IPS-18a (cell line): Measurements from ENCODE around the gene ZNF516.

ENCODE experiments used
- H3K27ac ChIP-seq: one replicate; pipeline ENCODE4 v1.5.1; 2013; ENCODE audit warnings: low read length
- H3K27me3 ChIP-seq: one replicate; pipeline ENCODE4 v1.6.1; 2013; ENCODE audit warnings: mild to moderate bottlenecking, low read length; ENCODE audit not compliant: control insufficient read depth, insufficient read depth
- H3K36me3 ChIP-seq: one replicate; pipeline ENCODE4 v1.6.1; 2013; ENCODE audit warnings: low read depth, low read length; ENCODE audit not compliant: control insufficient read depth
- H3K4me1 ChIP-seq: one replicate; pipeline ENCODE4 v1.6.1; 2013; ENCODE audit warnings: low read depth, low read length; ENCODE audit not compliant: control insufficient read depth
- H3K4me3 ChIP-seq: one replicate; pipeline ENCODE4 v1.5.1; 2013; ENCODE audit warnings: low read length
- H3K9ac ChIP-seq: one replicate; pipeline ENCODE4 v1.6.1; 2013; ENCODE audit warnings: mild to moderate bottlenecking, low read length, moderate library complexity
- H3K9me3 ChIP-seq: one replicate; pipeline ENCODE4 v1.6.1; 2013; ENCODE audit warnings: low read depth, low read length; ENCODE audit not compliant: control insufficient read depth

The ZNF516 gene

DNA sequence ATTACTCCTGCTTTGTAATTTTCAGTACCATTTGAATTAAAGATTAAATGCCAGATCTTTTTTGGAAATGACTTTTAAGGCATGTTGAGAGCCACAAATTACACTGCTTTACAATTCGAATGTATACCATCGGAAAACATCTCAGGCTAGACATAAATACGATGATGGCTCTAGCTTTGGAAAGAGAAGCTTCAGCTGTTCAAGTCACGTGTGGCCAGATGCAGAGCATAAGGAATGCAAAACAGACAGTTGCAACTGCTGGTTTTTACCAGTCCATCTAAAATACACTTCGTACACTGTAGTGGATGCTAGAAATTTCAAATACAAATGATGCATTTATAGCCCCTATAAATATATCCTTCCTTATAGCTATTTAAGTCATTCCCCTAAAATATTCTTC, 8.0 kb downstream of the ZNF516 start:
- H3K36me3 ChIP-seq = no peaks in the 10 kb centered on the region
- H3K27me3 ChIP-seq = peaks cover 49% of the 10 kb centered on the region
- H3K4me1 ChIP-seq = peaks cover 28% of the 10 kb centered on the region
- H3K27ac ChIP-seq = no peak overlapping the region
- H3K9me3 ChIP-seq = no peaks in the 10 kb centered on the region
- no peak overlapping the region for H3K9ac ChIP-seq
- H3K4me3 ChIP-seq = no peak overlapping the region

DNA sequence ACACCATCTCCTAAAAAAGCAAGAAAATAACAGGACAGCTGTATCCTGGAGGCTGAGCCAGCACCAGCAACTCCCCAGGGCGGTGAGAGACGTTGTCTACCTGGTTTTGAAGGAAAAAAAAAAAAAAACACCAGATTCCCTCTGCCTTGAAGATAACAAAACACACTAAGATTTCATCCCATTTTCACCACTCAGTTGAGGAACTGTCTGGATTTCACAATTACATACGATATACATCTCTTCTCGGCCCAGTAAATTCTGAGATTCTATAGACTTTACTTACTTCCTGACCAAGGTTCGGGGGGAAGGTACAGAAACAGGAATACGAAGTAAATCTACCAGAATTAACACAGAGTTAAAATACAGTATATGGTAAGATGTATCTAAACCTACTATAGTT, 8.5 kb downstream of the ZNF516 start:
- Histone ChIP-seq H3K9ac (no peak overlapping the region), H3K36me3 (no peaks in the 10 kb centered on the region), H3K9me3 (no peaks in the 10 kb centered on the region), H3K27ac (no peak overlapping the region), H3K27me3 (peaks cover 45% of the 10 kb centered on the region), H3K4me1 (peaks cover 28% of the 10 kb centered on the region), H3K4me3 (no peak overlapping the region)

DNA sequence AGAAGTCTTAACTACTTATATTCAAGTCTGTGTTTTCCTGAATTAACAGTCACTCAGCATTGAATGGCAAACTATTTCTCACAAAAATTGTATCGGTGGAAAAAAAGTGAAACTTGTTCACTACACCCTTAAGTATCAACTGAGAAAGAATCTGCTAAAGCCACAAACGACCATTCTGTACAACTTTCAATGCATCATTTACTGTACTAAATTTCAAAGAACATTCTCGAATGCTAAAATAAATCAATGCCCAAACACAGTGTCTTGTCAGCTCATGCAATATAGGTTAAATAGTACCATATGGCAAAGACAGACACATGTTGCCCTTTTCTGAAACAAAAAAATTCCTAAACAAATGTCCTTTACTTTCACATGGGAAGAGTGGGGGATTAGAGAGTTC, 9.0 kb downstream of the ZNF516 start:
- Histone ChIP-seq H3K4me1 (peaks cover 28% of the 10 kb centered on the region), H3K27ac (no peak overlapping the region), H3K27me3 (peaks cover 45% of the 10 kb centered on the region), H3K9me3 (no peaks in the 10 kb centered on the region), H3K9ac (no peak overlapping the region), H3K36me3 (no peaks in the 10 kb centered on the region), H3K4me3 (no peak overlapping the region)

DNA sequence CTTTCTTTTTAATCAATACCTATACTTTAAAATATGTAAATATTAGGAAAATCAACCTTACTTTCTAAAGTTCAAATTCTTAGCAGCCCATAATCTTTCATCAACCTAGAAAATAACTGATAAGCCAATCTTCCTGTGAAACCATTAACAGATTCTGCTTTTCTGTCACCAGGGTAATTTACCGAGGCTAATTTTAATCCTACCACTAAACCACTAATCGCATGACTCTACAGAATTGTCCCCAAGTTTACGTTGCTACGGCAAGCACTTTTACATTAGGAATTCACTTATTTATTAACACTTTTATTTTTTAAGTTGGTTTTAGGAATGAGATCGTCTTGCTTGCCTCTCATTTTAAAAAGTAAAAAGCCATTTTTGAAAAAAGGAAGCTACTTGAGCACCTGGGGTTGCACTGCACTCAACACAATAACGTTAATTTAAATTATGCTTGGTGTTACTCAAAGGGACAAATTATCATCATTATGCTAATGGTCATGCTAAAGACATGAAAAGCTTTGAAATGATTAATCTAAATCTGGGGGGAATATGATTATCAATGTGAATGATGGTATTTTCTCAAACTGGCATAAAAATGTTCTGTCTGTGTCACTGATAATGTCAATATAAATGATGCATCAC, 10.2 kb downstream of the ZNF516 start:
- Histone ChIP-seq H3K27ac (no peak overlapping the region), H3K27me3 (peaks cover 35% of the 10 kb centered on the region), H3K9ac (no peak overlapping the region), H3K4me1 (peaks cover 20% of the 10 kb centered on the region), H3K36me3 (no peaks in the 10 kb centered on the region), H3K4me3 (no peak overlapping the region), H3K9me3 (no peaks in the 10 kb centered on the region)

DNA sequence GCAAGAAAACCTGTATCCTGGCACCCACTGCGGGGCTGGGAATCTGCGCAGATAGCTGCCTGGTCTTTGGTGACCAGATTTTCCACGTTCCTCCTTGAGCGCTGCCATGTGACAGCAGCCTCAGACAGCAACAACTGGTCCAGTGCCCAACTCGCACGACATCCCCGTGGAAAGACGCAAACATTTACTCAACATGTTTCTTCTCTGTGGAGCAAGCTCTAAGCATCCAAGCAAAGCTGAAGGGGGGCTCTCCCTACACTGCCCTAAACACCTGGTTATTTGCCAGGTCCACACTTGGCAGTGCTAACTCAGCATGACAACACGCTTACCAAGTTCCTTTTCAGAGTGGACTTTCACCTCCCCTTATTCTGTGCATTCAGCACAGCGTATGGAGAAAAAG, 11.3 kb downstream of the ZNF516 start:
- Histone ChIP-seq H3K36me3 (no peaks in the 10 kb centered on the region), H3K27me3 (peaks cover 24% of the 10 kb centered on the region), H3K9me3 (no peaks in the 10 kb centered on the region), H3K4me3 (no peak overlapping the region), H3K4me1 (peaks cover 16% of the 10 kb centered on the region), H3K9ac (no peak overlapping the region), H3K27ac (no peak overlapping the region)

DNA sequence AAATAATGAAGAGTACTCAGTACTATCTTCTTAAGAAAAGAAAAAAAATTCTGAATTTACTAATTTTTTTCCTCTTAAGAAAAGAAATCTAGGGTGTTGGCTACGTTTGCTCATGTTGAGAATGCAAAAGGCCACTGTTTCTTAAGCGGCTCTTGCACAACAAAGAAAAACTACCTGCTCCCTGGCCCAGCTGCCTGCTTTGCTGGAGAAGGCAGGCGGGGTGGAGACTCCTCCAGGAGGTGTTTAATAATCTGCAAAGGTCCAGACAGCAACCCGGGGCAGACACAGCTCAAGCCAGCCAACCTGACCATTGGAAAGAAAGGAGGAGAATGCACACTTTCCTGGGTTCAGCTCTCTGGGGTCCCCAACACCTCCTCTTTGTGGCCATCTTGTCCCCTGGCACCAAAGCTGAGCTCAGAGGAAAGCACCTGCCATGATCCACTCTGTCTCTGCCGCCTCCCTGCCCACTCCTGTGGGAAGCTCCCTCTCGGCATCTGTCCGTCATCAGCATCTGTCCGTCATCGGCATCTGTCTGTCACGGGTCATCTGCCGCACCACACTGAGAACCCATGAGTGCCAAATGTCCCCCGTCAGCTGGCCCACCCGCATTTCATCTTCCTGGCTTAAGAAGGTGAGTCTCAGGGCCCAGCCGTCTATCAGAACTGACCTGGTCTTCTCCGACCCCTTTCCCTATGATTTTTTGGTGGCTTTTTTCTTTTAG, 11.9 kb downstream of the ZNF516 start:
- Histone ChIP-seq H3K4me1 (peaks cover 9% of the 10 kb centered on the region), H3K4me3 (no peak overlapping the region), H3K36me3 (no peaks in the 10 kb centered on the region), H3K27ac (no peak overlapping the region), H3K9ac (no peak overlapping the region), H3K27me3 (peaks cover 18% of the 10 kb centered on the region), H3K9me3 (no peaks in the 10 kb centered on the region)

DNA sequence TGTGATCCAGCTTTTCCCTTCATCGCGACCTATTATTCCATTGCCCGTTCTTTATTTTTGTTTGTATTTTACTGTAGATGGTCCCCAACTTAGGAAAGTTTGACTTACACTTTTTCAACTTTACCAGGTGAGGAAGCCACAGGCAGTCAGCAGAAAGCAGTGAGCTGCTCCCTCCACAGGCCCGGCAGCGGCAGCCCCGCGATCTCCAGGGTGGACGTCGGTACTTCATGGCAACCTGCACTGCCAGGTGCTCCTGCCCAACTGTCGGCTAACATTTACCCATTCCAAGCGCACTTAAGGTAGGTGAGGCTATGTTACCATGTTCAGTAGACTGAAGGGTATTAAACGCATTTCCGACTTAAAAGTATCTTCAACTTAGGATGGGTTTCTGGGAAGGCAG, 12.8 kb downstream of the ZNF516 start:
- Histone ChIP-seq H3K27ac (no peak overlapping the region), H3K9me3 (no peaks in the 10 kb centered on the region), H3K4me3 (no peak overlapping the region), H3K36me3 (no peaks in the 10 kb centered on the region), H3K4me1 (peaks cover 4% of the 10 kb centered on the region), H3K9ac (no peak overlapping the region), H3K27me3 (peaks cover 11% of the 10 kb centered on the region)

DNA sequence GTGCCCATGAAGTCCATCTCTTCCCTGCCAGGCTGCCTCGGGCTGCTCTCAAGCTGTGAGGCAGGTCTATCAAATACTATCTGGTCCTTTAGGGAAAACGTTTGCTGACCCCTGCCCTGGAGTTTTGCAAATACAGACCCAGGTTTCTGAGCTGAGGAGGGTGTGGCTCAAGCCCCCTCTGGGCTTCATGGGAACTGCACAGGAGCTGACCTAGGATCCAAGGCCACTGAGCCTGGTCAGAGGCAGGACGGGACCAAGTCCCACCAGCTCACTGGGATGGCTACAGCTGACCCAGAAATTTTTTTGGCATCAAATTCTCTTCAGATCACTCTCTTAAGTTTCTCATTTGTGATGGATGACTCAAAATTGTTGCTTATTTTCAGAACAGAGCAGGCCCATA, 14.1 kb downstream of the ZNF516 start:
- H3K36me3 ChIP-seq = no peaks in the 10 kb centered on the region
- H3K4me1 ChIP-seq = peaks cover 4% of the 10 kb centered on the region
- no peak overlapping the region for H3K4me3 ChIP-seq
- H3K27ac ChIP-seq = no peak overlapping the region
- H3K27me3 ChIP-seq = peaks cover under 1% of the 10 kb centered on the region
- no peak overlapping the region for H3K9ac ChIP-seq
- no peaks in the 10 kb centered on the region for H3K9me3 ChIP-seq

DNA sequence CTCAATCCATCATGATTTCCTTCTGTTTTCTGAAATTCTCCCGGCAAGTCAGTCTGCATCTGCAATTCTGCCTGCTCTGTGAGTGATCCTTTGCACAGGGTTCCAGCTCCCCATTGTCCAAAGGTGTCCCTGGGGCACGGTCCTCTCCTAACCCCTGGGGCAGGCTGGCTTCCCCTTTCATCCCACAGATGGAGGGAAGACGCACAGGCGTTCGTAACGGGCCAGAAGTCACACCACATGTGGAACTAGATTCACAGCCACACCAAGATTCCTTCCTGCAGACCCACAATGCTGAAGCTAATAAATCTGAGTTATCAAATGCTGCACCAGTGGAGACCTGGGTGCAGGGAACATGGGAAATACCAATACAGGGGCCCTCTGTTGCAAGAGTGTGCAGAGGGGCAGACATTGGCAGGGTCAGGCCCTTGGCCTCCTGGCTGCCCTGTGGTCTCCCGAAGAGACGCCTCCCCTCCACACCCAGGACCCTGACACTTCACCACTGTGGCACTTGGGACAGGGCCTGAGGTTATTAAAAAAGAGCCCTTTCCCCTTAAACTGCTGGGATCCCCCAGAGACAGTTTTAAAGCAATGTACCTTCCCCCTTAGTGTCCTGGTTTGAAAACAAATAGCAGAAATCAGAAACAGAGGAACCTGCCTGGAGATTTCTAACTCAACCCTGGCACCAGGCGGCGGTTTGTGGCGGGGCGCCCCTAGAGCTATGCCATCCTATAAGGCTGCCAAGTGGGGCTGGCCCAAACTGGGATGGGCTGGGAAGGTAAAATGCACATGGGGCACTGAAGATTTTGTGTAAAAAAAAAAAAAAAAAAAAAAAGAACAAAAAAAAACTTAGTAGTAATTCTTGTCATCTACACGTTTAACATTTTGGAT, 15.4 kb downstream of the ZNF516 start:
- no peaks in the 10 kb centered on the region for H3K4me1 ChIP-seq
- H3K9ac ChIP-seq = no peak overlapping the region
- H3K9me3 ChIP-seq = no peaks in the 10 kb centered on the region
- no peak overlapping the region for H3K27ac ChIP-seq
- H3K36me3 ChIP-seq = no peaks in the 10 kb centered on the region
- H3K4me3 ChIP-seq = no peak overlapping the region
- H3K27me3 ChIP-seq = no peaks in the 10 kb centered on the region

DNA sequence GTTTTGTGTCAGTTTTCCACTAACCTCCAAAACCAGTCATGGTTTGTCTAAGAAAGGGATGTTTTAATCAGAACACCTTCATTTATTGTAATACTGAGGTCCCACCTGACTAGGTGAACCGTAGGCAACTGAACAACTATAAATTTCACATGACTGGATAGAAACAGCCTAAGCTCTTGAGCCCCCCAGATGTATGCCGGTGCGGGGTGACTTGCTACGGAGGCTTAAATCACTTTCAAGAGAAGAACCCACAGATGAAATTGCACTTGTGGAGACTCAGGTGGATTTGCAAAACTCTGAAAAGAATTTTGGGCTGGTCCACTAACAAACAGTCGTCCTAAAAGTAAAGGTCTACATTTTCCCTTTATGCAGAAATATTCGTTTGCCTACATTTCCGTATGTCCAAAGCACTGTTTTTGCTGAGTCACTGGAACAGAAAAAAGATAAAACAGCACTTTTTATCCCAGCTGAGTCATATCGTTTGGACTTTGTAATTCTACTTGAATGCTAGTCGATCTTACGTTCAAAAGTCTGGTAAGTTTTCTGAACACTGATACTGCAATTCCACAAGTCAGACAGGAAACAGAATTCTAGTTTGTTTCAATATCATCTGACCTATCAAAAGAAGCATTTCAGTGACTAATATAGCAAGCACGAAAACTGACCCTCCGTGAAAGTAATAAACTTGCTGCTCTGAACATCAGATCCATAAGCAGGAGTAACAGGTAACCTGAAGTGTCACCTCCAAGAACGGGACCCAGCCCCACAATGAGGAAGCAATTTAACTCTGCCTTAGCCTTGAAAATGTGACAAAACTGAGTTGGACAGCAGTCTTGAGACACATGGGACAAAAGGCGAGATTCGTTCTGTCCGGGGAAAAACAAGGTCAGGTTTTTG, 18.1 kb downstream of the ZNF516 start:
- no peaks in the 10 kb centered on the region for H3K9me3 ChIP-seq
- no peak overlapping the region for H3K9ac ChIP-seq
- H3K27me3 ChIP-seq = no peaks in the 10 kb centered on the region
- no peaks in the 10 kb centered on the region for H3K36me3 ChIP-seq
- H3K27ac ChIP-seq = no peak overlapping the region
- H3K4me1 ChIP-seq = no peaks in the 10 kb centered on the region
- H3K4me3 ChIP-seq = no peak overlapping the region
